ENCODE data around the gene CLSTN2. TPM values are rescaled to one million over a fixed set of nuclear protein-coding genes. Genes with fewer than 3 reads are reported as not detected.
A peak's percentile ranks its signal among the peaks of the same experiment; 100 is the strongest.

The CLSTN2 gene
- total RNA-seq, 1 experiment from 2014 or later = not detected

GRCh38 chr3:140206196-140207040 lies 271.4 kb downstream of the CLSTN2 start:
- Histone ChIP-seq H3K27me3 (ENCODE audit: low read length) (no peaks in the 10 kb centered on the region), H3K79me2 (ENCODE audit: low read length) (no peaks in the 10 kb centered on the region), H3K4me1 (ENCODE audit: insufficient read depth, low read length) (no peaks in the 10 kb centered on the region), H3K4me3 (ENCODE audit: low read length) (no peak overlapping the region), H3K27ac (ENCODE audit: low read length) (no peak overlapping the region), H2AFZ (ENCODE audit: low read length) (no peak overlapping the region), H3K4me2 (ENCODE audit: low read length) (no peak overlapping the region), H4K20me1 (ENCODE audit: low read length) (no peaks in the 10 kb centered on the region), H3F3A (ENCODE audit: low read length, unreplicated experiment) (no peaks in the 10 kb centered on the region), H3K9me2 (replicated peaks; ENCODE audit: low read length) (no peaks in the 10 kb centered on the region), H3K9ac (ENCODE audit: low read length) (no peak overlapping the region), H3K9me3 (ENCODE audit: low read length) (no peaks in the 10 kb centered on the region), H3K36me3 (ENCODE audit: low read depth, low read length) (no peaks in the 10 kb centered on the region)
- ATAC-seq (no peak), DNase-seq (peak; percentile 3)
- ChIA-PET CTCF (no interaction called here), POLR2A (ENCODE audit: unreplicated experiment) (no interaction called here)
- no TSS peak for BruUV-seq (replicated peaks)
- intact Hi-C loops (cut with micrococcal nuclease) = no loop called here
- no peak for TF ChIP-seq EZH2 (IDR thresholded peaks at IDR 0.05; ENCODE audit: low read length, unreplicated experiment)
- TF ChIP-seq EZH2phosphoT487 (IDR thresholded peaks at IDR 0.05; ENCODE audit: borderline replicate concordance, low read length) = no peak
- TF ChIP-seq CTCF (conservative IDR thresholded peaks at IDR 0.05; ENCODE audit: low read depth, low read length) = no peak

- Histone ChIP-seq H3K27me3 (ENCODE audit: low read length) (no peaks in the 10 kb centered on the region), H3K4me3 (ENCODE audit: low read length) (no peak overlapping the region), H3K36me3 (ENCODE audit: low read depth, low read length) (no peaks in the 10 kb centered on the region), H3K4me1 (ENCODE audit: insufficient read depth, low read length) (no peaks in the 10 kb centered on the region), H3K79me2 (ENCODE audit: low read length) (no peaks in the 10 kb centered on the region), H3F3A (ENCODE audit: low read length, unreplicated experiment) (no peaks in the 10 kb centered on the region), H2AFZ (ENCODE audit: low read length) (no peak overlapping the region), H3K4me2 (ENCODE audit: low read length) (no peak overlapping the region), H3K9me2 (replicated peaks; ENCODE audit: low read length) (no peaks in the 10 kb centered on the region), H3K9ac (ENCODE audit: low read length) (no peak overlapping the region), H3K27ac (ENCODE audit: low read length) (no peak overlapping the region), H4K20me1 (ENCODE audit: low read length) (no peaks in the 10 kb centered on the region), H3K9me3 (ENCODE audit: low read length) (no peaks in the 10 kb centered on the region)
- ATAC-seq (no peak), DNase-seq (no peak)
- BruUV-seq (replicated peaks) = no TSS peak
- TF ChIP-seq EZH2phosphoT487 (IDR thresholded peaks at IDR 0.05; ENCODE audit: borderline replicate concordance, low read length) (no peak), EZH2 (IDR thresholded peaks at IDR 0.05; ENCODE audit: low read length, unreplicated experiment) (no peak), CTCF (conservative IDR thresholded peaks at IDR 0.05; ENCODE audit: low read depth, low read length) (no peak)
- ChIA-PET CTCF (no interaction called here), POLR2A (ENCODE audit: unreplicated experiment) (no interaction called here)
- intact Hi-C loops (cut with micrococcal nuclease) = no loop called here
Measured at GRCh38 chr3:140207541-140207940, 272.6 kb downstream of the CLSTN2 start.

GRCh38 chr3:140216249-140216648 lies 281.3 kb downstream of the CLSTN2 start:
- H3K4me2 ChIP-seq (ENCODE audit: low read length) = no peak overlapping the region

More at GRCh38 chr3:140216249-140216648, 281.3 kb downstream of the CLSTN2 start:
- no peaks in the 10 kb centered on the region for H3K36me3 ChIP-seq (ENCODE audit: low read depth, low read length)
- TF ChIP-seq EZH2 (IDR thresholded peaks at IDR 0.05; ENCODE audit: low read length, unreplicated experiment) (no peak), CTCF (conservative IDR thresholded peaks at IDR 0.05; ENCODE audit: low read depth, low read length) (peak; percentile 43; the same call in 1 of the 2 replicates), EZH2phosphoT487 (IDR thresholded peaks at IDR 0.05; ENCODE audit: borderline replicate concordance, low read length) (no peak)
- H4K20me1 ChIP-seq (ENCODE audit: low read length) = no peaks in the 10 kb centered on the region
- H3K9me3 ChIP-seq (ENCODE audit: low read length) = no peaks in the 10 kb centered on the region
- DNase-seq (no peak), ATAC-seq (no peak)
- no peak overlapping the region for H3K4me3 ChIP-seq (ENCODE audit: low read length)
- H3K4me1 ChIP-seq (ENCODE audit: insufficient read depth, low read length) = no peaks in the 10 kb centered on the region
- intact Hi-C loops (cut with micrococcal nuclease) = no loop called here
- H3K27ac ChIP-seq (ENCODE audit: low read length) = no peak overlapping the region
- no peaks in the 10 kb centered on the region for H3K79me2 ChIP-seq (ENCODE audit: low read length)
- CTCF ChIA-PET = no interaction called here
- no peaks in the 10 kb centered on the region for H3K9me2 ChIP-seq (replicated peaks; ENCODE audit: low read length)
- POLR2A ChIA-PET (ENCODE audit: unreplicated experiment) = no interaction called here
- H2AFZ ChIP-seq (ENCODE audit: low read length) = no peak overlapping the region
- H3K27me3 ChIP-seq (ENCODE audit: low read length) = no peaks in the 10 kb centered on the region
- no peak overlapping the region for H3K9ac ChIP-seq (ENCODE audit: low read length)
- no TSS peak for BruUV-seq (replicated peaks)
- H3F3A ChIP-seq (ENCODE audit: low read length, unreplicated experiment) = no peaks in the 10 kb centered on the region

Measured in PC-3 (cell line).